HG03342 (cell line): ENCODE data around the gene ARL2.

Source experiments
- ATAC-seq: cut with Tn5 transposase; IDR thresholded peaks from one replicate; pipeline ENCODE4 v1.9.1; 2021; ENCODE audit warnings: mild to moderate bottlenecking, moderate library complexity; ENCODE audit not compliant: unreplicated experiment

Gene ARL2

GRCh38 chr11:65043881-65044501 is 30.0 kb downstream of the ARL2 start:
- no peak for ATAC-seq

- no peak for ATAC-seq
Observed at GRCh38 chr11:65045061-65045460, 31.1 kb downstream of the ARL2 start.

GRCh38 chr11:65045728-65046127 is 31.8 kb downstream of the ARL2 start:
- ATAC-seq = no peak

- ATAC-seq = no peak
Observed at GRCh38 chr11:65047581-65048422, 33.8 kb downstream of the ARL2 start.

- no peak for ATAC-seq
Observed at GRCh38 chr11:65051398-65051858, 37.5 kb downstream of the ARL2 start.

- ATAC-seq = no peak
Observed at GRCh38 chr11:65053827-65054508, 40.0 kb downstream of the ARL2 start.

- ATAC-seq = no peak
Observed at GRCh38 chr11:65055538-65055937, 41.6 kb downstream of the ARL2 start.

- no peak for ATAC-seq
Observed at GRCh38 chr11:65056999-65057398, 43.0 kb downstream of the ARL2 start.

GRCh38 chr11:65057526-65057925 is 43.6 kb downstream of the ARL2 start:
- no peak for ATAC-seq

GRCh38 chr11:65058012-65058411 is 44.1 kb downstream of the ARL2 start:
- ATAC-seq = no peak

- ATAC-seq = no peak
Observed at GRCh38 chr11:65058419-65059054, 44.6 kb downstream of the ARL2 start, which contains the start of gene NAALADL1. TSS of gene NAALADL1 (minus strand) at chr11:65058553. CDS start at chr11:65058521, 32 bp downstream.

- ATAC-seq = no peak
Observed at GRCh38 chr11:65059523-65059922, 45.6 kb downstream of the ARL2 start.

- no peak for ATAC-seq
Observed at GRCh38 chr11:65059959-65060824, 46.2 kb downstream of the ARL2 start.

GRCh38 chr11:65060913-65061408 is 47.0 kb downstream of the ARL2 start:
- ATAC-seq = no peak

GRCh38 chr11:65063532-65063931 is 49.6 kb downstream of the ARL2 start:
- ATAC-seq = no peak

GRCh38 chr11:65064847-65065240 is 50.9 kb downstream of the ARL2 start:
- ATAC-seq = no peak

- ATAC-seq = no peak
Observed at GRCh38 chr11:65065851-65066250, 51.9 kb downstream of the ARL2 start.

GRCh38 chr11:65066315-65066714 is 52.4 kb downstream of the ARL2 start:
- no peak for ATAC-seq

GRCh38 chr11:65066805-65067291 is 52.9 kb downstream of the ARL2 start:
- ATAC-seq = no peak

- no peak for ATAC-seq
Observed at GRCh38 chr11:65067446-65067845, 53.5 kb downstream of the ARL2 start.
